Mammary epithelial cell (primary cell): Measurements from ENCODE around the gene GRWD1.

ENCODE experiments used
- EZH2 ChIP-seq: IDR thresholded peaks from 2 replicates; pipeline ENCODE4 v1.6.1; 2012; ENCODE audit warnings: low read length, inconsistent platforms, borderline replicate concordance
- TF ChIP-seq, protein P1 (sequence below), 2 donors: IDR thresholded peaks in 1 of 2; conservative IDR thresholded peaks in 1 of 2; 2 replicates each; pipeline ENCODE4 v1.5.1; 2011 to 2012; ENCODE audit warnings: inconsistent platforms in 2 of 2, low read length in 2 of 2, mild to moderate bottlenecking in 2 of 2, control low read depth in 1 of 2, low read depth in 1 of 2; ENCODE audit not compliant: insufficient read depth in 1 of 2; ENCODE audit errors: extremely low read depth in 1 of 2

DNA sequence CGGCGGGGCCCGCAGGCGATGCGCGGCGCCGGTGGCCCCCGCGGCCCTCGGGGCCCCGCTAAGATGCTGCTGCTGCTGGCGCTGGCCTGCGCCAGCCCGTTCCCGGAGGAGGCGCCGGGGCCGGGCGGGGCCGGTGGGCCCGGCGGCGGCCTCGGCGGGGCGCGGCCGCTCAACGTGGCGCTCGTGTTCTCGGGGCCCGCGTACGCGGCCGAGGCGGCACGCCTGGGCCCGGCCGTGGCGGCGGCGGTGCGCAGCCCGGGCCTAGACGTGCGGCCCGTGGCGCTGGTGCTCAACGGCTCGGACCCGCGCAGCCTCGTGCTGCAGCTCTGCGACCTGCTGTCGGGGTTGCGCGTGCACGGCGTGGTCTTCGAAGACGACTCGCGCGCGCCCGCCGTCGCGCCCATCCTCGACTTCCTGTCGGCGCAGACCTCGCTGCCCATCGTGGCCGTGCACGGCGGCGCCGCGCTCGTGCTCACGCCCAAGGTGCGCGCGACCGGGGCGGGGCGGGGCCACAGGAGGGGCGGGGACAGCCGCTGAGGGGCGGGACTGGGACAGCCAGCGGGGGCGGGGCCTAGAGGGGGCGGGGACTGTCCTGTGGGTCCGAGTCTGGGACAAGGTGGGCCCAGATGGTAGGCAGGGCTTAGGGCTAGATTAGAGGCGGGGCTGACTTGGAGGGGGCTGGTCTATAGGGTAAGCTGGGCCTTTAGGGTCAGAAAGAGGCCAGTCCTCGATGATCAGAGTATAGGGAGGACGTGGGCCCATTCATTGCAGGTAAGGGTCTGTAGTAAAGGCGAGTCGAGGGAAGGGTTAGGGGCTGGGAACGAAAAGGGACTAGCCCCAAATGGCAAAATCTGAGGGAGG is 47.2 kb upstream of the GRWD1 start:
- TF ChIP-seq, protein P1, sequence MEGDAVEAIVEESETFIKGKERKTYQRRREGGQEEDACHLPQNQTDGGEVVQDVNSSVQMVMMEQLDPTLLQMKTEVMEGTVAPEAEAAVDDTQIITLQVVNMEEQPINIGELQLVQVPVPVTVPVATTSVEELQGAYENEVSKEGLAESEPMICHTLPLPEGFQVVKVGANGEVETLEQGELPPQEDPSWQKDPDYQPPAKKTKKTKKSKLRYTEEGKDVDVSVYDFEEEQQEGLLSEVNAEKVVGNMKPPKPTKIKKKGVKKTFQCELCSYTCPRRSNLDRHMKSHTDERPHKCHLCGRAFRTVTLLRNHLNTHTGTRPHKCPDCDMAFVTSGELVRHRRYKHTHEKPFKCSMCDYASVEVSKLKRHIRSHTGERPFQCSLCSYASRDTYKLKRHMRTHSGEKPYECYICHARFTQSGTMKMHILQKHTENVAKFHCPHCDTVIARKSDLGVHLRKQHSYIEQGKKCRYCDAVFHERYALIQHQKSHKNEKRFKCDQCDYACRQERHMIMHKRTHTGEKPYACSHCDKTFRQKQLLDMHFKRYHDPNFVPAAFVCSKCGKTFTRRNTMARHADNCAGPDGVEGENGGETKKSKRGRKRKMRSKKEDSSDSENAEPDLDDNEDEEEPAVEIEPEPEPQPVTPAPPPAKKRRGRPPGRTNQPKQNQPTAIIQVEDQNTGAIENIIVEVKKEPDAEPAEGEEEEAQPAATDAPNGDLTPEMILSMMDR (conservative IDR thresholded peaks at IDR 0.05 in 1 of 2, IDR thresholded peaks at IDR 0.05 in 1 of 2; ENCODE audit: extremely low read depth in 1 of 2, insufficient read depth in 1 of 2, low read depth in 1 of 2, low read length in 2 of 2) = no peak
- no peak for TF ChIP-seq EZH2
